MG63 (cell line): ENCODE data around the gene WNK3. TPM values are rescaled to one million over a fixed set of nuclear protein-coding genes. Genes with fewer than 3 reads are reported as not detected.

Source experiments
- DNase-seq: peaks from one replicate; pipeline ENCODE4 v3.0.0-alpha.2; 2020
- H3K27me3 ChIP-seq: fragments of 250-450 bp; sonication (Bioruptor Pico); 2 replicates; pipeline ENCODE4 v1.5.1; 2020; ENCODE audit warnings: mild to moderate bottlenecking, moderate library complexity
- H3K36me3 ChIP-seq: fragments of 250-450 bp; sonication (Bioruptor Pico); 2 replicates; pipeline ENCODE4 v1.5.1; 2020; ENCODE audit warnings: mild to moderate bottlenecking, moderate library complexity
- H3K4me3 ChIP-seq: fragments of 250-450 bp; sonication (Bioruptor Pico); 2 replicates; pipeline ENCODE4 v1.5.1; 2020; ENCODE audit warnings: mild to moderate bottlenecking, moderate library complexity
- H3K9me3 ChIP-seq: fragments of 250-450 bp; sonication (Bioruptor Pico); 2 replicates; pipeline ENCODE4 v1.5.1; 2020; ENCODE audit warnings: mild to moderate bottlenecking, moderate library complexity
- total RNA-seq: library from RNA; depleted of rRNA; stranded (reverse); fragments of >200 nt; shearing (Covaris generic); gene quantifications from 2 replicates; pipeline ENCODE4 v1.2.3, GENCODE V29; 2014; ENCODE audit warnings: low replicate concordance

WNK3 gene
- total RNA-seq, 1 experiment from 2014 or later, result 0.07 TPM

DNA sequence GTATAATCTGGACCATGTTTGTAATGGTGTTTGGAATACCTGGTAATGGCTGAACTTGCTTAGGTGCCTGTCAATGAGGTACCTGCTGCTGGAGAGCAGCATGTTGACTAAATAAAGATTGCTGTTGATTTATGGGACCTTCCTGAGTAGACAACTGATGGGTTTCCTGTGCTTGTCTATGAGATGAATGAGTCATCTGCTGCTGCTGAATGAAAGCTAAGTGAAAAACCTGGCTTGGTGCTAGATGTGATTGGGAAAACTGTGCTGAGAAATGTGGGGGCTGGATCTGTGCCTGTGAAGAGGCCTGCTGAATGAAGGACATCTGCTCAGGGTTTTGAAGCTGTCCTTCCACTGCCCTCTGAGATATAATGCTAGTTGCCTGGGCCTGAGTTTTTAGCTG is 69.6 kb downstream of the WNK3 start:
- Histone ChIP-seq H3K27me3 (no peaks in the 10 kb centered on the region), H3K9me3 (no peaks in the 10 kb centered on the region), H3K36me3 (no peaks in the 10 kb centered on the region), H3K4me3 (no peak overlapping the region)
- DNase-seq, result no peak

DNA sequence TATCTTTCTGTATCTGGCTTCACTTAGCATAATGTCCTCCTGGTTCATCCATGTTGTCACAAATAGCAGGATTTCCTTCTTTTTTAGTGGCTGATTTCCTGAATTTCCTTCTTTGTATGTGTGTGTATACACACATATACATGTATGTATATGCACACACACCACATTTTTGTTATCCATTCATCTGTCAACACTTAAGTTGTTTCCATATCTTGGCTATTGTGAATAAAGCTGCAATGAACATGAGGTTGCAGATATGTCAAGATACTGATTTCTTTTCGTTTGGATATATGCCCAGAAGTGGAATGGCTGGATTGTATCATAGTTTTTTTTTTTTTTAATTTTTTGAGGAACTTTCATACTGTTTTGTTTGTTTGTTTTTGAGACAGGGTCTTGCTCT is 76.2 kb downstream of the WNK3 start:
- no peak overlapping the region for H3K4me3 ChIP-seq
- no peak for DNase-seq
- no peaks in the 10 kb centered on the region for H3K27me3 ChIP-seq
- H3K36me3 ChIP-seq, result no peaks in the 10 kb centered on the region
- no peaks in the 10 kb centered on the region for H3K9me3 ChIP-seq

DNA sequence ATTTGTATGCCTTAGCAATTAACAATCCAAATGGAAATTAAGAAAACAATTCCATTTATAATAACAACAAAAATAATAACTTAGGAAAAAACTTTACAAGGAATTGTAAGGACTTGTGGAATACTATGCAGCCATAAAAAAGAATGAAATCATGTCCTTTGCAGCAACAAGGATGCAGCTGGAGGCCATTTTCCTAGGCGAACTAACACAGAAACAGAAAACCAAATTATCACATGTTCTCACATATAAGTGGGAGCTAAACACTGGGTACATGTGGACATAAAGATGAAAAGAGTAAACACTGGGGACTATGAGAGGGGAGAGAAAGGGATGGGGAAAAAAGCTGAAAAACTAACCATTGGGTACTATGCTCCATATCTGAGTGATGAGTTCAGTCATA is 77.4 kb downstream of the WNK3 start:
- H3K27me3 ChIP-seq, result no peaks in the 10 kb centered on the region
- H3K9me3 ChIP-seq, result no peaks in the 10 kb centered on the region
- no peak overlapping the region for H3K4me3 ChIP-seq
- no peak for DNase-seq
- H3K36me3 ChIP-seq, result no peaks in the 10 kb centered on the region

DNA sequence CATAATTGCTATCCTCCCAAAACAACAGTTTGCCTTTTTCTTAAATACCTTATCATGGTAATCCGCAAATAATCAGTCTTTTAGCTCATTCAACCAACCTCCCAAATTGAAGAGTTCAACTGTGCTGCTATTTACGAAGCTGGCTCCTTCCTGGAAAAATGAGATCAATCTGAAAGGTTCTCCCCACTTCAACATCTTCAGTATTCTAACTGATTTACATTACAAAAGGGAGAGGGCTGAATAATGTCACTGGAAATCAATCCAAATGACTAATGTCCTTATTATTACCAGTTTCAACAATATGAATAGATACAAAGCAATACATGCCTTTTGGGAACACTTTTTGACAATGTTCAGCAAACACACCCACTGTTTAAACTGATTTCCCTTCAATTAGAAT is 86.2 kb downstream of the WNK3 start:
- Histone ChIP-seq H3K27me3 (no peaks in the 10 kb centered on the region), H3K9me3 (no peaks in the 10 kb centered on the region)
- DNase-seq, result no peak

DNA sequence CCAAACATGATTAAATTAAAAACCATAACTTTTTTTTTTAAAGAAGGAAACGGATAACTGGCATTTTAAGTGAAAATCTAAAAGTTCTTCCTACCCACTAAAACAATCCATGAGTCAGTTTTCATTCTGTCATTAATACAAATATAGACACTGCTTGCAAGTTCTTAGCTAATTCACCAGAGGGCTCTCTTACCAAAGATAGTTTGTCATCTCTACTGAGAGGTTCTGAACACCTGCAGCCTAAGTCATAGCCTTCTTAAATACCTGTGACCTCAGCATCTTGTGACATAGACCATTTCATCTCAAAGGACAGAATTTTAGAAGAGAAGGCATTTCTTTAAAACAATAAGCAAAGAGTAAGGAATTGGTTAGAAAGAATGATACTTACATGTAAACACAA is 109.5 kb downstream of the WNK3 start:
- no peaks in the 10 kb centered on the region for H3K27me3 ChIP-seq
- no peaks in the 10 kb centered on the region for H3K36me3 ChIP-seq
- no peak for DNase-seq
- no peaks in the 10 kb centered on the region for H3K9me3 ChIP-seq
- no peak overlapping the region for H3K4me3 ChIP-seq

More for the DNA sequence above, 86.2 kb downstream of the WNK3 start:
- Histone ChIP-seq H3K4me3 (no peak overlapping the region), H3K36me3 (no peaks in the 10 kb centered on the region)

DNA sequence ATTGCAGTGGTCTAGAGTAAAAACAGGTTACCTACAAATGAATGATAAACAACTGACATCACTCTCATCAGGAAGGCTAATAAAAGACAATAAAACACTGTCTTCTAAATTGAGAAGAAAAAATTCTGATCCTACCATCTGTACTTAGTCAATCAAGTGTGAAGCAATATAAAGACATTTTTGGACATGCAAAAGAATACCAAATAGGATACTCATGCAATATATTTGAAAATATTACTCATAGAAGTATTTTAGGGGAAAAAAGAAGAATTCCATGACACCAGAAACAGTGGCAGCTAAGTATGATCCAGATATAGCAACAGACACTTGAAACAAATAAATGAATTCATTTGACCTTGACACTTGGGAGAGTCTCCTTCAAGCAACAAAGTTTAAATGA is 111.0 kb downstream of the WNK3 start:
- no peak for DNase-seq

DNA sequence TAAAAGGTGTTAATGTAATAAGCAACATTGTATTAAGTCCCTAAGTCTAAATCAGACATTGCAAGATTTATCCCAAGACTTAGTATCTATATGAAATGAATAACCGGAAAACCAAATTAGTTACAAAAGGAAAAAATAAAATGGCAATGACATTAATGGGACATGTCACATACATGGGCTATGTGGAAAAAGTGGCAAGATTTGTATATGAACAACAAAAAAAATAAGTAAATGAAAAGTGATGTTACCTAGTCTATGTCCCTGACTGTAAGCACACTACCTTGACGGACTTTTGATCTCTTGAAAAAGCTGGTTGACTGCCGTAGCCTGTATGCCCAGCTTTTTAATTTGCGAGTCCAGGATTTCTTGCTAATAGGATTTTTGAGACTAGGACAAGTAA is 119.3 kb downstream of the WNK3 start:
- DNase-seq, result no peak
- no peaks in the 10 kb centered on the region for H3K27me3 ChIP-seq
- H3K36me3 ChIP-seq, result no peaks in the 10 kb centered on the region
- H3K9me3 ChIP-seq, result no peaks in the 10 kb centered on the region
- H3K4me3 ChIP-seq, result no peak overlapping the region

More for the DNA sequence above, 111.0 kb downstream of the WNK3 start:
- Histone ChIP-seq H3K27me3 (no peaks in the 10 kb centered on the region), H3K36me3 (no peaks in the 10 kb centered on the region), H3K4me3 (no peak overlapping the region), H3K9me3 (no peaks in the 10 kb centered on the region)

DNA sequence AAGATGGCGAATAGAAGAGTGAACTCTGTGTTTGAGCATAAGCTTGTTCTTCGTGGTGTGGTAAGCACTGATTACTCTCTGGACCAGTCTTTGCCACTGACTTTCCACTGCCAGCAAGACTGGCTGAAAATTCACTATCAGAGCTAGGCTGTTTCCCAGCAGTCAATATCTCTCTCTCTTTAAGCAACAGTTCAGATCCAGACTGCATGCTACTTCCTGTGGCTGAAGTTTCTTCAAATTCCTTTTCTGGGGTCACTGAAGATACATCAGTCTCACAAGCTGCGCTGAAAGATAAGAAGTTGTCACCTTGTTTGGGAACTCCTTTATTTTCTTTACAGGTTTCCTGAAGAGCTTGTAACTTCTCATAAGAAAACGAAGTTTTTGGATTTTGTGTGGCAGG is 120.8 kb downstream of the WNK3 start:
- Histone ChIP-seq H3K27me3 (no peaks in the 10 kb centered on the region), H3K4me3 (no peak overlapping the region), H3K36me3 (no peaks in the 10 kb centered on the region), H3K9me3 (no peaks in the 10 kb centered on the region)
- DNase-seq, result no peak

DNA sequence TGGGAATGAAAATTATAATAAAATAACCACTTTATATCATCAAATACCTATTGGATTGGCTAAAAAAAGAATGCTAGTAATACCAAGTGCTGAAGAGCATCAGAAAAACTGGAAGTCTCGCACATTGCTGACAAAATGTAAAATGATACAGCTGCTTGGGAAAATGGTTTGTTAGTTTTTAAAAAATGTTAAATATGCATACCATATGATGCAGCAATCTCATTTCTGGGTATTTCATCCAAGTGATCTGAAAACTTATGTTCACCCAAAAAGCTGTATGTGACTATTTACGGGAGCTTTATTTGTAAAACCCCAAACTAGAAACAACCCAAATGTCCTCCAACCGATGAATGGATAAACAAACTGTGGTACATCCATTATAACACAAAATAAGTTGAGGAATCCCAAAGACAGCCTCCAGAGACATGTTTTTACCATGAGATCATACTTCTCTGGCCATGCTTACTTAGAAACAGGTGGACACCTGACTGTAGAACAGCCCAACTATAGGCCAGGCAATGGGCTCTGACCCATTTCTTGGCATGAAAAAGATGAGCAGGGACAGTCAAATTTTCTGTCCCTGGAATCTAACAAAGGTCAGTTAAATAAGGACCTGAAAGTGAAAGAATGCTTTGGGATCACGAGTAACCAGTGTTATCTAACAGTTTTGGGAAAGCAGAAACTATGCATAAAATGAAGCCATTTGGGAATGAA is 127.3 kb downstream of the WNK3 start:
- Histone ChIP-seq H3K27me3 (no peaks in the 10 kb centered on the region), H3K36me3 (no peaks in the 10 kb centered on the region), H3K4me3 (no peak overlapping the region), H3K9me3 (no peaks in the 10 kb centered on the region)
- no peak for DNase-seq

DNA sequence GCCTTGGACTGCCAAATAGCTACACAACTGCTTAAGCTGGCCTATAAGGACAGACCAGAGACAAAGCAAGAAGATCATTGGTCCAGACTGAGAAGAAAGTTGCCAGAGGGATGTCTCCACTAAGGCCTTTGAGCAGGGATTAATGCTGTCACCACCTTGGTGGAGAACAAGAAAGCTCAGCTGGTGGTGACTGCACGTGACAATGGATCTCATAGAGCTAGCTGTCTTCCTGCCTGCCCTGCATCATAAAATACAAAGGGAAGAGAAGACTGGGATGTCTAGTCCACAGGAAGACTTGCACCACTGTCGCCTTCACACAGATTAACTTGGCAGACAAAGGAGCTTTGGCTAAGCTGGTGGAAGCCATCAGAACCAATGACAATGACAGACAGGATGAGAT is 134.3 kb downstream of the WNK3 start:
- H3K4me3 ChIP-seq, result no peak overlapping the region
- no peak for DNase-seq
- no peaks in the 10 kb centered on the region for H3K27me3 ChIP-seq
- H3K9me3 ChIP-seq, result no peaks in the 10 kb centered on the region
- no peaks in the 10 kb centered on the region for H3K36me3 ChIP-seq

DNA sequence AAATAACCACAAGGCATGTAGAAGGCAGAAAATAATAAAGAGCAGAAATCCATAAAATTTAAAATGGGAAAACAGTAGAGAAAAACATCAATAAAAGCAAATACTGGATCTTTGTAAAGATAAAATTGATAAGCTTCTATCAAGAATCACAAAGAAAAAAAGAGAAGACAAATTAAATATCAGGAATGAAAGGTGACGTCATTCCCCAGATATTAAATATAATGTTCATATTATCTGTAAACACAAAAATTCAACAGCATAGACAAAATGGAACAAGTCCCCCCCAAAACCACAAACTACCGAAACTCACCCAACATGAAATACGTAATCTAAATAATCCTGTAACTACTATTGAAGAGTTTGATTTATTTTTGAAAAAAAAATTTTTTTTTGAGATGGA is 144.2 kb downstream of the WNK3 start:
- DNase-seq, result no peak
- Histone ChIP-seq H3K9me3 (no peaks in the 10 kb centered on the region), H3K27me3 (no peaks in the 10 kb centered on the region), H3K36me3 (no peaks in the 10 kb centered on the region), H3K4me3 (no peak overlapping the region)

DNA sequence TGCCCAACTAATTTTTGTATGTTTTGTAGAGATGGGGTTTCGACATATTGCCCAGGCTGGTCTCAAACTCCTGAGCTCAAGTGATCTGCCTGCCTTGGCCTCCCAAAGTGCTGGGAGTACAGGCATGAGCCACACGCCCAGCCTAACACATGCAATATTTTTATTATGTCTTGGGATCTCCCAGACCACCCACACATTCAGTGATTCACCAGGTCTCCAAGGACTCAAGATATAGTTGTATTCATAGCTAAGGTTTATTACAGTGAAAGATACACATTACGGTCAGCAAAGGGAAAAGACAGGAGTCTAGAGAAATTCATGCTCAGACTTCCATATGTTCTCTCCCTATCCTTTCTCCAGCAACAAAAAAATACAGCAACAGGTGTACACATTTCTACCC is 149.3 kb downstream of the WNK3 start:
- DNase-seq, result no peak
- Histone ChIP-seq H3K9me3 (no peaks in the 10 kb centered on the region), H3K27me3 (no peaks in the 10 kb centered on the region), H3K36me3 (no peaks in the 10 kb centered on the region), H3K4me3 (no peak overlapping the region)

DNA sequence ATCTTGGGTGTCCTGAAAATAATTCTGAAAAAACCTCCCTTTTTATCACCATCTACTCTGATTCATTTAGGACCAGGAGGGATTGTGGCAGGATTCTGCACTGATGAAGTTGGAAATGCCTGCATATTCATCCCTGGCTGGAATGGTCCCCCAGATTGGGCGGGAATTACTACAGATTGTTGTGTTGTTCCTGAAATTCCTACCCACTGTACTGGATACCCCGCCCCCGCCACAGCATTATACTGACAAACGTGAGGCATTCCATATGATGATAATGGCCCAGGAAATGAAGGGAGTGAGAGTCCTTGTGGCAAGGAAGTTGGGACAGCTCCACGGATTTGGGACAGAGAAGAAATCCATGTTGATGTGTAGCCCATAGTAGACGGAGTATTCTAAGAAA is 159.6 kb downstream of the WNK3 start:
- Histone ChIP-seq H3K9me3 (no peaks in the 10 kb centered on the region), H3K27me3 (no peaks in the 10 kb centered on the region), H3K36me3 (no peaks in the 10 kb centered on the region), H3K4me3 (no peak overlapping the region)
- no peak for DNase-seq

DNA sequence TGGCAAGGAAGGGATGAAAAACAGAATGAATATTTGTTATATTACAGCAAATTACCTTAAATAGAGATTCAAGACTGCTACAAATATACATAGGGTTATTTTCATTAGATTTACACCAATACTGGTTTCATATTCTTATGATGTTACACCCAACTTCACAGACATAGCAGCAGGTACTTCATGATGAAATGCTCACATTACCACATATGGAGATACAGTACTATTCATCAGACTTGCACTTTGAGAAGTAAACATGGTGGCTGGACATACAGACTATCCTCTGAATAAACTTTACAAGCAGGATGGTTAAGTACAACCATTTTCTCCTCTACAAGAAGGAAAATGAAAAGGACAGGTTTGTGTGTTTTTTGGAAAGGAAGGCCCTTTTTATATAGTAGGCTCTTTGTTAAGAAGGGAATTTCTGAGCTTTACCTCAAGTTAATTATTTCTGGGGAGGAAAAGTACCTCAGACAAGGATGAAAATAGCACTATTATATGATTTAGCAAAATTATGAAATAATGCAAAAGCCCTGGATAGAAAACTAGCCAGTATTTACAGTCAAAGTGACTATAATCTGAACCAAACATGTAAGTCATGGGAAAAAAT is 162.8 kb downstream of the WNK3 start:
- no peak for DNase-seq
- Histone ChIP-seq H3K36me3 (no peaks in the 10 kb centered on the region), H3K9me3 (no peaks in the 10 kb centered on the region), H3K4me3 (no peak overlapping the region), H3K27me3 (no peaks in the 10 kb centered on the region)

DNA sequence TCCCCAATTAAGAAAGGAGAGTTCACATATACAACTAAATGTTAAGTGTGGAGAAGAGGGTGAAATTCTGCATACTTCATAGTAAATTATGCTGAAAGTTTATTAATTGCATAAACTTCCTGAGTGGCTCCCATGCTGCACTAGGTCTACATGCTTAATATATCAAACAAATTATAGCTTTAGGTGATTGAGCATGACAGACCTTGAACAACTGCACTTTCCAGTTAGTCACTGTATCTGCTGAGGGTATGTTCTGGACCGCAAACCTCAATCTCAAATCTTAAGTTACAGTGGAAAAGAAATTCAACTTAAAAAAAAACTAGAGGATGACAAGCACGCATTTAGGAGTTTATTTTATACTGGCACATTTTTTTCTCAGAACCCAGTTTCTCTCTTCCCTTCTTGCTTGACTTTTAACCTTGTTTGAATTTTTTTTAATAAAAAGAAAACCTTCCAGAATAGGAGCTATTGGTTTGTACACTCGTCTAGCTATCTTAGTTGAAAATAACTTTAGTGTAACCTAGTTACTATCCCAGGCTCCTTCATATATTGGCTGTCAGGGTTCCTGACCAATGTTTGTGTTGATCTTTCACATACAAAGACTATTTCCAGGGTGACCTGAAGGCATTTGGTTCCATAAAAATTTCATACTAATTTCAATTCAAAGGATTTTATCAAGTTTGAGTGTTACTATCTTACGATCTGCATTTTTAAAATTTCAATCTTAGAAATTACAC is 164.6 kb downstream of the WNK3 start:
- H3K36me3 ChIP-seq, result no peaks in the 10 kb centered on the region
- DNase-seq, result no peak
- no peak overlapping the region for H3K4me3 ChIP-seq
- H3K9me3 ChIP-seq, result no peaks in the 10 kb centered on the region
- no peaks in the 10 kb centered on the region for H3K27me3 ChIP-seq

DNA sequence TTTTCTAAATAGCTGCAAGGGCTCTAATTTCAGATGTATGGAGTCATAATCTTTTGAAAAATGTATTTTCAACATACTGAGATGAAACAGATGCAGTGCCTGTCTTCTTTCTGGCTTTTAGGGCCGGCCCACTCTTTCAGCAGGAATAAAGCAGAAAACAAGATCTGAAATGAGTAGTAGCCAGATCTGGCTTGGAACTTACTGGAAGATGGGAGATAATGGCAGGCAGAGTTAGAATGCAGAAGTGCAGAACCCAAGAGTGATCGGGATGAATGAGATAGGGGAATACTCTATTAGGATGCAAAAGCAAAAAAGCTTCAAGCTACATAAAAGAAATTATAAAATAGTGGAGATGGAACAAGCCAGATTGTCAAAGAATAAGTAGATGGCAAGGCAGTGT is 173.4 kb downstream of the WNK3 start:
- no peaks in the 10 kb centered on the region for H3K9me3 ChIP-seq
- H3K4me3 ChIP-seq, result no peak overlapping the region
- H3K27me3 ChIP-seq, result no peaks in the 10 kb centered on the region
- no peak for DNase-seq
- no peaks in the 10 kb centered on the region; the same call in 1 of the 2 replicates for H3K36me3 ChIP-seq

DNA sequence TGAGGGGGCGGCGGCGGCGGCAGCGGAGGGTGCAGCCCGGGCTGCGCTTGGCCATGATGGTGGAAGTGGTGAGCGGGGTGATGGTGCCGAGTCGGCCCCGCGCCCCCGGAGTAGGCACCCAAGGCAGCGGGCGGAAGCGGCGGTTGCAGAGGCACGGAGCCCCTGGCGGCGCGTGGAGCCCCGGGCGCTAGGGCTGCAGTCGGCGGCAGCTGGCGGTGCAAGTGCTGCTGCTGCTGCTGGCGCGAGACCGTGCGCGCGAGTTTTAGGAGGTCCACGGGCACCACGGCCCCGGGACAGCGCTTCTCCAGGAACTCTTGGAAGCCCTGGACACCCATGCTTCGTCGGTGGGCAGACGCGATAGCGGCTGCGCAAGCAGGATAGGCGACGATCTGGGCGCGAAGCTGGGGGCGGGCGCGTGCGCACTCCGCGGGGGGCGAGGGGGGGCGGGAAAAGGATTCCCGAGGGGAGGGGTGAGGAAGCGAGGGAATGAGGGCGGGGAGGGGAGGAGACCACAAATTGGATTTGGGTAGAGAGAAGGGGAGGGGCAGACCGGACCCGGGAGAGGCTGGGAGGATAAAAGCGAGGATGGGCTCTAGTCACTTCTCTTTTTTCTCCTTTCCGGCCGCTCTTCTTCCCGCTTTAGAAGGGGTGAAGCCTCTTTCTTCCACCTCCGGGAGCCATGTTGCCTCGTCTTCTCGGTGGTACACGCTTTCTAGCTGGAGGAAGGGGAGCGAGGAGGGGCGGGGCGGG is 174.8 kb downstream of the WNK3 start, which contains the start of gene FAM120C:
Gene FAM120C, minus strand, starts transcription at position 391 of the 750 bp plus-strand sequence. Its CDS starts 56 bp downstream, at position 335.
- peak within 1 kb of the TSS; percentile 66 for H3K4me3 ChIP-seq
- peak; percentile 74 for DNase-seq
- no peaks in the 10 kb centered on the region for H3K9me3 ChIP-seq
- H3K27me3 ChIP-seq, result no peaks in the 10 kb centered on the region
- H3K36me3 ChIP-seq, result no peaks in the 10 kb centered on the region; the same call in 1 of the 2 replicates
